Measurements from ENCODE around the gene GRK2. TPM values are rescaled to one million over a fixed set of nuclear protein-coding genes. Genes with fewer than 3 reads are reported as not detected.

The GRK2 gene
- total RNA-seq, 1 donor from 2014 or later: 92.7 TPM

DNA sequence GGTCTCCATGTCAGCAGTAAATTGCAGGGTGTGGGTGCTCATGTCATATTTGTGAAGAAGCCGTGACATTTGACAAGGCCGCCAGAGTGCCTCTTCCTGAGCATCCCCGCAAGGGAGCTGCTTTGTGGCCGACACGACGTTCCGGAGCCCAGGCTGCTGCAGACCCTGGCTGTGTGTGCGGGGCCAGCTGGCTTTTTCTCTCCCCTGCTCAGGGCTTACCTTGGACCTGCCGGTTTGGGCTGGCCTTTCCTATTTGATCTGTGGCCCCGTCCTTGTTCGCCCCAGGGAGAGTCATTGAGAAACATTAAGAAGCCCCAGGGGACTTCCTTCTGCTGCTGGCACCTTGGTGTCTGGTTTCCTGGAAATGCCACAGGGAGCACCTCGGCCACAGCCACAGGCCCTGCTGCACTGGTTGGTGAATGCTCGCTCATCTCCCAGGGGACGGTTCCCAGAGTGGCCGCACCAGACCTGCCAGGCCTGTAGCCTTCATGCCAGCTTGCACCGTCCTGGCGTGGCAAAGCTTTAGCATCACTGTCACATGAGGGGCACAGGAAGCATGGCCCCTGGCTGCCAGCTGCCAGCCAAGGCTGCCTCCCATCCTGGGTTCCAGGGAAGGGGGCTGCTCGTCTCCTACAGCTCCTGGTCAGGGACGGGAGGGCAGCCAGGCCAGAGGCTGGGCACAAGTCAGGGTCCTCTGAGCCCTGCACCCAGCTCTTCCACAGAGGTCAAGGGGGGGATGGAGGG lies 5.4 kb downstream of the GRK2 start:
- no peak for DNase-seq (ENCODE audit: low spot score)
- Mint-ChIP-seq H3K27me3 (ENCODE audit: unreplicated experiment) (peaks cover 14% of the 10 kb centered on the region), H3K36me3 (ENCODE audit: low read depth, unreplicated experiment) (peaks cover 7% of the 10 kb centered on the region)

GRCh38 chr11:67272327-67273259 lies 6.3 kb downstream of the GRK2 start:
- Mint-ChIP-seq H3K36me3 (ENCODE audit: low read depth, unreplicated experiment) (peaks cover 7% of the 10 kb centered on the region), H3K27ac (ENCODE audit: unreplicated experiment) (no peak overlapping the region), H3K4me3 (ENCODE audit: unreplicated experiment) (no peak overlapping the region), H3K4me1 (ENCODE audit: unreplicated experiment) (peaks cover 67% of the 10 kb centered on the region), H3K9me3 (ENCODE audit: unreplicated experiment) (no peaks in the 10 kb centered on the region), H3K27me3 (ENCODE audit: unreplicated experiment) (peaks cover 14% of the 10 kb centered on the region)
- no peak for DNase-seq (ENCODE audit: low spot score)
- no peak for TF ChIP-seq CTCF (IDR thresholded peaks at IDR 0.05; ENCODE audit: unreplicated experiment)

More for the DNA sequence above, 5.4 kb downstream of the GRK2 start:
- Mint-ChIP-seq H3K4me3 (ENCODE audit: unreplicated experiment) (peak overlapping the region; percentile 87), H3K27ac (ENCODE audit: unreplicated experiment) (peak overlapping the region; percentile 52), H3K4me1 (ENCODE audit: unreplicated experiment) (peaks cover 68% of the 10 kb centered on the region), H3K9me3 (ENCODE audit: unreplicated experiment) (no peaks in the 10 kb centered on the region)
- no peak for TF ChIP-seq CTCF (IDR thresholded peaks at IDR 0.05; ENCODE audit: unreplicated experiment)

DNA sequence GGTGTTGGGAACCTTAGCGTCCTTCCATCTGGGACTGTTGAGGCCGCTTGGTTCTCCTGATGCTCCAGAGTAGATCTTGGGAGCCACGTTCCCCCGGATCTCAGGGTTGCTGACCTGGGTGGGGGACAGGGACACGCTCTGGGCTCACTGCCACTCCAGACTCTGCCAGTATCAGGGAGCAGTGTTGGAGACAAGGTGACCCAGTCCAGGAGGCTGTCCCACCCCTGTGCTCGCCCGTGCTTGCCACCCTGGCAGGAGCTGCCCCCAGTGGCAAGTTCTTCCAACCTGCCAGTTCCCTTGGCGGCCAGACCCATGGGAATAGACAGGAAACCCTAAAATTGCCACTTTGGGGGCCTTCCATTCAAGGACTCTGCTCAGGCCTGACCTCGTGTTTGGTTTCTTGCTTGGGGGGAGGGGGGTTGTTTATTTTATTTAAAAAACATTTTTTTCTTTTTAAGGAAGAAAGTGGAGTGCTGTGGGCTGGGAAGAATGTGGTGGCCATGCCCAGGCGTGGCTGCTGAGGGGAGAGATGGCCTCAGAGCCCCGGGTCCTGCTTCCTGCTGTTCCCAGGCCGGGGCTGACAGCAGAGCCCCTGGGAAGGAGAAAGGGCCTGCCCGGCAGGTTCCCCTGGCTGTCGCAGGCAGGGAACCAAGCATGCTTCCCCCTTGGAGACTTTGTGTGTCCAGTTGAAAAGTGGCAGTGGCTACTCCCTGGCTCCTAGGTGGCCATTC lies 7.2 kb downstream of the GRK2 start:
- no peaks in the 10 kb centered on the region for H3K9me3 Mint-ChIP-seq (ENCODE audit: unreplicated experiment)
- no peak for TF ChIP-seq CTCF (IDR thresholded peaks at IDR 0.05; ENCODE audit: unreplicated experiment)
- no peak overlapping the region for H3K27ac Mint-ChIP-seq (ENCODE audit: unreplicated experiment)
- no peak for DNase-seq (ENCODE audit: low spot score)
- H3K27me3 Mint-ChIP-seq (ENCODE audit: unreplicated experiment): peaks cover 10% of the 10 kb centered on the region
- peaks cover 7% of the 10 kb centered on the region for H3K36me3 Mint-ChIP-seq (ENCODE audit: low read depth, unreplicated experiment)
- H3K4me1 Mint-ChIP-seq (ENCODE audit: unreplicated experiment): peaks cover 65% of the 10 kb centered on the region
- no peak overlapping the region for H3K4me3 Mint-ChIP-seq (ENCODE audit: unreplicated experiment)

DNA sequence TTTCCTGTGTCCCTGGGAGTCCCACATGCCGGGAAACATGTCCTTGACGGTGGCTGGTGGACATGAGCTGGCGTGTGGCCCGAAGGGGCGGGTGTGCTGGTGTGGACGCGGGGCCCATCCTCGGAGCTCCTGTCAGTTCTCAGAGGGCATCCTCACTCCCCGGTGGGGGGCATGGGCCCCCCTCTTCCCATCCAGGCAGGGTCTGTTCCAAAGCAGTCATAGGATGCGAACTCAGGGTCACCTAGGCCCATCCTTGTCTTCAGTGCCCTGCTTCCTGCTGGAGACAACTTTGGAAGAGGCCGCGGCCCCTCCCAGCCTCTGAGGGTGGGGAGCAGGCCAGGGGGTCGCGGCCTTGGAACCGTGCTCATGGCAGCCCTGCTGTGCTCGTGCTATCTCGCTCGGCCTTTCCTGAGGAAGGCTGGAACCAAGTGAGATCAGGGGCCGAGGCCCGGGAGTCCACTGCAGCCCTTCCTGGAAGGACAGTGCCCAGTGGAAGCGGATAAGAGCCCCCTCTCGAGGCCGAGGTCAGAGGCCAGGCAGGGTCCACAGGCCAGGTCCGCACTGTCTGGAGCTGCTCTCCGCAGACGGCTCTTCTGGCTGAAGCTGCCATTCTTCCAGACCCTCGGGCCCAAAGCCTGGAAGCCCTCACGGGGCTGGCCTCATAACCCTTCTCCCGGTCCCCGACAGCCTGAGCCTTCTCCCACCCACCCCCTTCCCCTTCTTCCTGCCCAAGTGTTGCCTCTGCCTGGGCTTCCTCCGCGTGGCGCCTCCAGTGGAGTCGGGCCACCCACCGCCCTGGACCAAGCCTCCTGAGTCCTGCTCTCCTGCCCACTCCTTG lies 8.7 kb downstream of the GRK2 start:
- H3K4me3 Mint-ChIP-seq (ENCODE audit: unreplicated experiment): no peak overlapping the region
- DNase-seq (ENCODE audit: low spot score): no peak
- peaks cover 12% of the 10 kb centered on the region for H3K27me3 Mint-ChIP-seq (ENCODE audit: unreplicated experiment)
- no peak for TF ChIP-seq CTCF (IDR thresholded peaks at IDR 0.05; ENCODE audit: unreplicated experiment)
- H3K27ac Mint-ChIP-seq (ENCODE audit: unreplicated experiment): peak overlapping the region; percentile 67
- H3K4me1 Mint-ChIP-seq (ENCODE audit: unreplicated experiment): peaks cover 54% of the 10 kb centered on the region
- no peaks in the 10 kb centered on the region for H3K9me3 Mint-ChIP-seq (ENCODE audit: unreplicated experiment)
- peaks cover 7% of the 10 kb centered on the region for H3K36me3 Mint-ChIP-seq (ENCODE audit: low read depth, unreplicated experiment)

Measured in endothelial cell (in vitro differentiated cells).